Pancreas (tissue), 10 donors: ENCODE results near the gene LGALS14. TPM values are rescaled to one million over a fixed set of nuclear protein-coding genes. Genes with fewer than 3 reads are reported as not detected.
"Not testable (repeated sequence)": the region's sequence is repeated elsewhere in the genome, so short reads cannot be mapped to it uniquely, and the experiment has no call there.

Experiments
- ATAC-seq, 4 donors: fragments of 200-7000 bp; cut with Tn5 transposase; one replicate each; pipeline versions ENCODE4 v1.8.0 to v1.9.1; 2020; ENCODE audit warnings: mild to moderate bottlenecking in 4 of 4, moderate library complexity in 4 of 4
- DNase-seq, 6 donors: peaks; one replicate each; pipeline ENCODE4 v3.0.0-alpha.2; 2020
- FAIRE-seq: peaks from 2 replicates; lab custom pipeline; 2012; peaks lifted over from hg19 to GRCh38; lab: Jason Lieb, UNC
- H3K27ac ChIP-seq, 4 donors: fragments of 200-600 bp; sonication (generic); 1 replicate in 3 of 4; 2 replicates in 1 of 4; pipeline versions ENCODE4 v1.5.0 to v1.8.0; 2020
- H3K27me3 ChIP-seq, 4 donors: fragments of 200-600 bp; one replicate each; pipeline ENCODE4 v1.8.0; 2021
- H3K36me3 ChIP-seq, 3 donors: fragments of 200-600 bp; sonication (generic) in 1 of 3; one replicate each; pipeline versions ENCODE4 v1.5.0 to v1.8.0; 2020 to 2021
- H3K4me1 ChIP-seq, 3 donors: fragments of 200-600 bp; one replicate each; pipeline ENCODE4 v1.8.0; 2021
- H3K4me3 ChIP-seq, 4 donors: fragments of 200-600 bp; sonication (generic) in 2 of 4; one replicate each; pipeline versions ENCODE4 v1.5.0 to v1.8.0; 2020 to 2021
- H3K9me3 ChIP-seq, 4 donors: fragments of 200-600 bp; one replicate each; pipeline ENCODE4 v1.8.0; 2021
- WGBS, 2 donors: extraction: QIAGEN DNeasy Blood & Tissue Kit; methylation state at CpG; one replicate each; pipeline ENCODE4 v1.1.7; 2013; 5-methylcytosine and 5-hydroxymethylcytosine counted together
- intact Hi-C, 3 donors: fragments of 100-400 bp; cut with DNase I; formaldehyde crosslinking; loops; one replicate each; pipeline versions ENCODE4 v1.11.1 to v1.14.2; 2022
- polyA plus RNA-seq, 2 donors: library from polyadenylated mRNA; stranded (reverse); fragments of 200-250 nt; gene quantifications; one replicate each; pipeline ENCODE4 v1.2.3, GENCODE V29; 2013
- total RNA-seq, 6 donors: library from RNA; stranded (reverse); fragmentation: NEBNext Ultra II Directional in 4 of 6; extraction: Animal tissue kit (Norgen Biotek cat#: 25700) in 4 of 6; gene quantifications; one replicate each; pipeline versions ENCODE4 v1.2.1 to v1.2.4, GENCODE V29; 2021 to 2023
- TF ChIP-seq, protein P1 (sequence below), 4 donors: fragments of 200-600 bp; sonication (generic) in 3 of 4; IDR thresholded peaks; one replicate each; pipeline versions ENCODE4 v1.5.0 to v1.8.0; 2021; ENCODE audit warnings: antibody characterized with exemption in 4 of 4
- donor health status: healthy with polysubstance abuse.
- donor health status: DM: no; HTN: no; CAD: no; lungs with moderate emphysema.
- donor health status: DM: no; HTN: no; CAD: no.
- donor health status: control.
- donor health status: control.
- donor health status: Bipolar disorder and iron deficiency.
- donor health status: DM: yes; HTN: yes; CAD: no.
- donor health status: DM: no; HTN: no; CAD: no.
- donor health status: DM: no; HTN: no; CAD: no.
- donor health status: DM: yes; HTN: yes; CAD: no.

Gene LGALS14
- total and polyA plus RNA-seq, 8 donors = not detected

DNA sequence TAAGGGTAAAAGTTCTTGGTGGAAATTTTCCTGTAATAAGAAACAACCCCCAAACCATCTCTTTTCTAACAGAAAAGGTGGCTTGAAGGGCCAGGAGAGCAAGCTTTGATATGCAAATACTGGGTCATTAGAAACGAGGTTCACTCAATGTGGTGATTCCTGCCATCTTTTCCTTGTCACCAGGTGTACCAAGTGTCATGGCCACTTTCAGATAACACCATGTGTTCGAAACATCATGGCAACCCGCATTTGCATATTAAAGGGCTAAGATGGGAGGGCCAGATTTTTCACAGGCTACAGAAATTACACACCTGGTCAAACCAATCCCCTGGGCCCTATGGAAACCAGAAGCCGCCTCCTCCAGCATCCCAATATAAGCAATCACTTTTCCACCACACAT lies 33.3 kb upstream of the LGALS14 start:
- no peak for ATAC-seq
- no peak for DNase-seq
- Histone ChIP-seq H3K27me3 (no peaks in the 10 kb centered on the region), H3K27ac (no peak overlapping the region), H3K36me3 (no peaks in the 10 kb centered on the region), H3K4me3 (no peak overlapping the region), H3K9me3 (no peaks in the 10 kb centered on the region), H3K4me1 (no peaks in the 10 kb centered on the region)
- no peak for FAIRE-seq
- 33 to 35% methylated on average over 4 of the region's 4 CpGs for WGBS, 2 donors
- intact Hi-C loops = loop anchor here in 2 of 3 donors (5.0 kb wide), 2 partner anchors 114 to 124 kb away; no protein-coding TSS in a partner anchor
- TF ChIP-seq, protein P1, sequence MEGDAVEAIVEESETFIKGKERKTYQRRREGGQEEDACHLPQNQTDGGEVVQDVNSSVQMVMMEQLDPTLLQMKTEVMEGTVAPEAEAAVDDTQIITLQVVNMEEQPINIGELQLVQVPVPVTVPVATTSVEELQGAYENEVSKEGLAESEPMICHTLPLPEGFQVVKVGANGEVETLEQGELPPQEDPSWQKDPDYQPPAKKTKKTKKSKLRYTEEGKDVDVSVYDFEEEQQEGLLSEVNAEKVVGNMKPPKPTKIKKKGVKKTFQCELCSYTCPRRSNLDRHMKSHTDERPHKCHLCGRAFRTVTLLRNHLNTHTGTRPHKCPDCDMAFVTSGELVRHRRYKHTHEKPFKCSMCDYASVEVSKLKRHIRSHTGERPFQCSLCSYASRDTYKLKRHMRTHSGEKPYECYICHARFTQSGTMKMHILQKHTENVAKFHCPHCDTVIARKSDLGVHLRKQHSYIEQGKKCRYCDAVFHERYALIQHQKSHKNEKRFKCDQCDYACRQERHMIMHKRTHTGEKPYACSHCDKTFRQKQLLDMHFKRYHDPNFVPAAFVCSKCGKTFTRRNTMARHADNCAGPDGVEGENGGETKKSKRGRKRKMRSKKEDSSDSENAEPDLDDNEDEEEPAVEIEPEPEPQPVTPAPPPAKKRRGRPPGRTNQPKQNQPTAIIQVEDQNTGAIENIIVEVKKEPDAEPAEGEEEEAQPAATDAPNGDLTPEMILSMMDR (IDR thresholded peaks at IDR 0.05) = no peak

DNA sequence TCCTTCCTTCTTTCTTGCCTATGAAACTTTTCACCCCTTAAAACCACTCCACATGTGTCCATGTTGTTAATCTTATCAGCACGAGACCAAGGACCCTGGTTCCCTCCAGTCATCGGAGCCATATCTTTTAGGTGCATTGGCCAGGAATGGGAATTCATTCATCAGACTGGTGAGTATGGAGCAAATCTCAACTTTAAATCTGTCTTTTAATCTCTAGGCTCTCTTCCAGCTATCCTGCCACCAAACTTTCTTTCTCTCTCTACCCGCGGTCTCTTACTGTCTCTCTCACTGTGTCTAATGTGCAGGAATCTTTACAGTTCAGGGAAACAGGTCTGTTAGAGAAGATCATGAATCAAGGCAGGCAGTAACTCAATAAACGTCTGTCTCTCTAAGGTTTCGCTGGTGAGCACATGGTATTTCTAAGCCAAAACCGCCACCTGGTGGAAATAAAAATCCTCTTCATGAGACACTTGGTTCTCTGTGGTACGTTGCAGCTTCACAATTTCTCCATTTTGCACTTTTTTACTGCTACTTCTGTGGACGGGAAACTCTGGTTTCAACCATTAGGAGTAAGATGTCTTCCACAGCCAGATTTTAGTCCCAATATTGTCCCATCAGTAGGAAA lies 32.4 kb upstream of the LGALS14 start:
- no peak overlapping the region for H3K4me3 ChIP-seq
- peak; percentile 63 to 93 (median 88) for ATAC-seq
- no peaks in the 10 kb centered on the region for H3K9me3 ChIP-seq
- no peaks in the 10 kb centered on the region for H3K36me3 ChIP-seq
- intact Hi-C loops = loop anchor here in 2 of 3 donors (5.0 kb wide), 2 partner anchors 115 to 125 kb away; no protein-coding TSS in a partner anchor
- 3 to 7% methylated on average over 9 of the region's 9 CpGs for WGBS, 2 donors
- FAIRE-seq = no peak
- TF ChIP-seq, protein P1 (IDR thresholded peaks at IDR 0.05) = peak in 3 of 4 donors; percentile 28 to 51 (median 44)
- DNase-seq = peak in 1 of 6 donors; percentile 40
- no peaks in the 10 kb centered on the region for H3K27me3 ChIP-seq
- no peak overlapping the region for H3K27ac ChIP-seq
- H3K4me1 ChIP-seq = no peaks in the 10 kb centered on the region

DNA sequence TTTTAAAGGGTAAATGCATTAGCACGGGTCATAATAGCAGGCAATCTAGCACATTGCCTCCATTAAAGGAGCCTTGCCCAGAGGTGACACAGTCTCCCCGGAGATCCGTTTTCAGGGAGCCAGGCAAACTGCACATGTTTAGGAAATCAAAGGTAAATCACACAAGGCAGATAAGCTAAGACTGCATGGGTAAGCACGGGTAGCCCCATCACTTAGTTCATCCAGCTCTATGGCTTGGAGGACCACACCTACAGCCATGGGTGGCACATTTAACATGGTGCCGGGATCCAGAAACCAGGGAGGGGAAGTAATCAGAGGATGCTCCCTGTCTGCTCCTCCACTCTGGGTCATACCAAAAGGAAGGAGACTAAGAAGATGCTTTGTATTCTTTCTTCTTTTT lies 31.8 kb upstream of the LGALS14 start:
- 56 to 66% methylated on average over 5 of the region's 5 CpGs for whole genome bisulfite sequencing, 2 donors
- H3K27ac ChIP-seq = no peak overlapping the region
- no peaks in the 10 kb centered on the region for H3K36me3 ChIP-seq
- H3K9me3 ChIP-seq = no peaks in the 10 kb centered on the region
- DNase-seq (no peak), ATAC-seq (no peak), FAIRE-seq (no peak)
- TF ChIP-seq, protein P1 (IDR thresholded peaks at IDR 0.05) = no peak
- no peaks in the 10 kb centered on the region for H3K27me3 ChIP-seq
- H3K4me3 ChIP-seq = no peak overlapping the region
- no peaks in the 10 kb centered on the region for H3K4me1 ChIP-seq
- intact Hi-C loops = loop anchor here in 2 of 3 donors (5.0 kb wide), 2 partner anchors 115 to 125 kb away; no protein-coding TSS in a partner anchor

DNA sequence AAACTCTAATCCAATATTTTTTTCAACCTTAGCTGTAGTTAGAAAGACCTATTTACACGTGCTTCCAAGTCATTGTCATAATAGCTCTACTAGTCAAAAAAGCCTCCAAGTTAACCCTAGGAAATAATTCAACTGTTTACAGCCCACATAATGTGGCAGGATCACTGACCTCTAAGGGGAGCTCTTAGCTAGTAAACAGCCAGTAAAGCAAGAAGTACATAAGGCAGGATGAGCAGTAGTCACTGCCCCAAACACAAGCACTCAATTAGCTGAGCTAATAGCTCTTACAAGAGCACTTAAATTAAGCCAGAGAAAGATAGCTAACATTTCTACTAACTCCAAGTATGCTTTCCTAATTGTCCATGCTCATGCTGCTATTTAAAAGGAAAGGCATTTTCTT lies 30.4 kb upstream of the LGALS14 start:
- H3K4me3 ChIP-seq, DNase-seq, H3K4me1 ChIP-seq, H3K27me3 ChIP-seq, H3K36me3 ChIP-seq, ATAC-seq, H3K27ac ChIP-seq, FAIRE-seq, H3K9me3 ChIP-seq: not testable (repeated sequence)
- intact Hi-C loops = loop anchor here in 2 of 3 donors (5.0 kb wide), 2 partner anchors 117 to 127 kb away; no protein-coding TSS in a partner anchor
- WGBS, 2 donors = 8 to 11% methylated on average over 1 of the region's 1 CpG

DNA sequence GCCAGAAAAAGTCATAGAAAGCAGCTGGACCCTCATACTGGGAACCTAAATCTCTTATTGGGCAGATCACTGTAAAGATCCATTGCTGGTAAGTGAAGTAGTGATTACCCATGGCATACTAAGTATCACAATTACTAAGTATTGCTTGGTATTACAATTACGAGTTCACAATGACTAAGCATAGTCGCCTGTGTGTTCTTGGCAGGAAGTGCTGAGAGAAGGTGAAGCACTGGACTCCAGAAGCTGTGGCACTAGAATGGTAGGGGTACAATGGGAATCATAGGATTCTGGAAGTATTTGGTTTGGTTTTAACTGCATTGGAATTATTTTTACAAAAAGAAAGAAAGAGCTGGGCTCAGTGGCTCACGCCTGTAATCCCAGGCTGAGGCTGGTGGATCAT lies 28.3 kb upstream of the LGALS14 start:
- FAIRE-seq (no peak), ATAC-seq (no peak), DNase-seq (no peak)
- 64 to 75% methylated on average over 3 of the region's 3 CpGs for WGBS, 2 donors
- Histone ChIP-seq H3K4me1 (peaks cover 0 to 3% (median 0%) of the 10 kb centered on the region in 3 donors), H3K27me3 (no peaks in the 10 kb centered on the region), H3K27ac (no peak overlapping the region), H3K36me3 (no peaks in the 10 kb centered on the region), H3K9me3 (no peaks in the 10 kb centered on the region), H3K4me3 (no peak overlapping the region)
- intact Hi-C loops = no loop called here
- TF ChIP-seq, protein P1 (IDR thresholded peaks at IDR 0.05) = no peak
